HCT116 (cell line): ENCODE measurements around the gene EGFL7.

Experiments
- EZH2phosphoT487 ChIP-seq: fragments of 200-600 bp; IDR thresholded peaks from 2 replicates; pipeline ENCODE4 v1.6.1; 2018; ENCODE audit warnings: antibody characterized with exemption, borderline replicate concordance
- POLR2A ChIP-seq: IDR thresholded peaks from 2 replicates; pipeline ENCODE4 v1.7.0; 2011; ENCODE audit warnings: borderline replicate concordance; ENCODE audit not compliant: insufficient read depth, insufficient read length; ENCODE audit errors: extremely low read depth
- TCF7L2 ChIP-seq: IDR thresholded peaks from 2 replicates; pipeline ENCODE4 v1.7.0; 2011; ENCODE audit warnings: borderline replicate concordance, inconsistent platforms; ENCODE audit not compliant: insufficient read depth, insufficient read length; ENCODE audit errors: extremely low read depth
- ZFX ChIP-seq: fragments of 450-650 bp; IDR thresholded peaks from 2 replicates; pipeline ENCODE4 v1.6.1; 2017
- ZNF274 ChIP-seq: fragments of 200-500 bp; sonication (Bioruptor generic); IDR thresholded peaks from 2 replicates; pipeline ENCODE4 v1.6.1; 2014; ENCODE audit warnings: mild to moderate bottlenecking, low read depth, low read length, inconsistent platforms
- TF ChIP-seq, protein P1 (sequence below), 3 experiments: fragments of 200-600 bp in 1 of 3; sonication (generic) in 1 of 3; IDR thresholded peaks in 2 of 3; conservative IDR thresholded peaks in 1 of 3; 2 replicates each; pipeline ENCODE4 v1.5.1; 2012 to 2017; ENCODE audit warnings: low read depth in 2 of 3, low read length in 2 of 3, antibody characterized with exemption in 1 of 3, borderline replicate concordance in 1 of 3, control low read depth in 1 of 3, mild to moderate bottlenecking in 1 of 3, mixed read lengths in 1 of 3, mixed run types in 1 of 3, moderate library complexity in 1 of 3; ENCODE audit not compliant: insufficient read depth in 1 of 3
- TF ChIP-seq, protein P2 (sequence below): IDR thresholded peaks from 2 replicates; pipeline ENCODE4 v1.6.1; 2012

DNA sequence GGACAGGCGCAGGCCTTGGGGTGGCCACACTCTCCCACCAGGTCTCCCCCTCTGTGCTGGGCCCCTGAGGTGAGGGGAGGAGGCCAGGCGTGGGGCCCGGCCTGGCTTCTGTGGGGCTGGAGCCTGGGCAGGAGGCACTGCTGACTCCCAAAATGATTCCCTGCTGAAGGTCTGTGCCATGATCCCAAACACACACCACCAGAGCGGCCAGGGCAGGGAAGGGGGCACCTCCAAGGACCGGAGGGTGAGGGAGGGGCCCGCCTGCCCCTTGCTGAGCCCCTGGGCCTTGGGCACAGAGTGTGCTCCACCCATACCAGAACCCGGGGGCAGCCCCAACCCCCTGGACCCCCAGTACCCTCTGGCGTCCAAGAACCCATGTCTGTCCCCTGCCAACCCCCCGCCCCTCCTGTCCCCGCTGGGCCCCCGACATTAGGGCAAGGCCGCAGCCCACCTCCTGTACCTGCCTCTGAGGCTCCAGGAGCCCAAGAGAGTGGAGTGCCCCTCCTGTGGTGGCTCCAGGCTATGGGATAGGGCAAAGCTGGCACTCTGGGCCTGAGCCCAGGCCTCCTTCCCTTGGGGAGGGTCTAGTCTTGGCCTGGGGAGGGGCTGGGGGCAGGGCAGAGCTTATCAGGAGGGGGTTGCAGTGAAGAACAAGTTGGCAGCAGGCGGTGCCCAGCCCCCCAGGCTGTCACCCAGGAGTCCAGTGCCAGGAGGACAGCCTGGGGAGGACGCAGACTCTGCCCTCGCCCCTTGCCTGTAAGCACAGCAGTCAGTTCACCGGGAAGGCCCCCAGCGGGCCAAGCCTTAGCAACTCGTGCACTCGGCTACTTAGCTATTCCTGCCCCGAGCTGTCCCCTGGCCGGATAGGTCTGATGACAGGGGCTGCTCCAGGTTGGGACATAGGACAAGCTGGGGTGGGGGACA lies 2.6 kb upstream of the EGFL7 start:
- TF ChIP-seq, protein P1, sequence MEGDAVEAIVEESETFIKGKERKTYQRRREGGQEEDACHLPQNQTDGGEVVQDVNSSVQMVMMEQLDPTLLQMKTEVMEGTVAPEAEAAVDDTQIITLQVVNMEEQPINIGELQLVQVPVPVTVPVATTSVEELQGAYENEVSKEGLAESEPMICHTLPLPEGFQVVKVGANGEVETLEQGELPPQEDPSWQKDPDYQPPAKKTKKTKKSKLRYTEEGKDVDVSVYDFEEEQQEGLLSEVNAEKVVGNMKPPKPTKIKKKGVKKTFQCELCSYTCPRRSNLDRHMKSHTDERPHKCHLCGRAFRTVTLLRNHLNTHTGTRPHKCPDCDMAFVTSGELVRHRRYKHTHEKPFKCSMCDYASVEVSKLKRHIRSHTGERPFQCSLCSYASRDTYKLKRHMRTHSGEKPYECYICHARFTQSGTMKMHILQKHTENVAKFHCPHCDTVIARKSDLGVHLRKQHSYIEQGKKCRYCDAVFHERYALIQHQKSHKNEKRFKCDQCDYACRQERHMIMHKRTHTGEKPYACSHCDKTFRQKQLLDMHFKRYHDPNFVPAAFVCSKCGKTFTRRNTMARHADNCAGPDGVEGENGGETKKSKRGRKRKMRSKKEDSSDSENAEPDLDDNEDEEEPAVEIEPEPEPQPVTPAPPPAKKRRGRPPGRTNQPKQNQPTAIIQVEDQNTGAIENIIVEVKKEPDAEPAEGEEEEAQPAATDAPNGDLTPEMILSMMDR (IDR thresholded peaks at IDR 0.05 in 2 of 3, conservative IDR thresholded peaks at IDR 0.05 in 1 of 3; ENCODE audit: borderline replicate concordance in 1 of 3, insufficient read depth in 1 of 3, low read depth in 2 of 3, low read length in 2 of 3), result no peak
- TF ChIP-seq POLR2A (no peak), EZH2phosphoT487 (no peak), ZNF274 (no peak), TCF7L2 (no peak), ZFX (no peak; the same call in 1 of the 2 replicates)
- TF ChIP-seq, protein P2, sequence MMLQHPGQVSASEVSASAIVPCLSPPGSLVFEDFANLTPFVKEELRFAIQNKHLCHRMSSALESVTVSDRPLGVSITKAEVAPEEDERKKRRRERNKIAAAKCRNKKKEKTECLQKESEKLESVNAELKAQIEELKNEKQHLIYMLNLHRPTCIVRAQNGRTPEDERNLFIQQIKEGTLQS, result no peak
